Lung (tissue), 12 donors: ENCODE measurements around the gene GPC5. TPM values are rescaled to one million over a fixed set of nuclear protein-coding genes. Genes with fewer than 3 reads are reported as not detected.
A peak's percentile ranks its signal among the peaks of the same experiment; 100 is the strongest.
"Not testable (repeated sequence)": the region's sequence is repeated elsewhere in the genome, so short reads cannot be mapped to it uniquely, and the experiment has no call there.

Source experiments
- ATAC-seq: fragments of 200-7000 bp; cut with Tn5 transposase; one replicate; pipeline ENCODE4 v1.9.1; 2020; ENCODE audit warnings: moderate number of reproducible peaks; ENCODE audit not compliant: insufficient read depth, low FRiP score
- DNase-seq, 3 donors: peaks; one replicate each; pipeline ENCODE4 v3.0.0-alpha.2; 2013 to 2017
- H3K27ac ChIP-seq, 2 donors: one replicate each; pipeline ENCODE4 v1.5.1; 2013; ENCODE audit warnings: mild to moderate bottlenecking in 2 of 2, moderate library complexity in 2 of 2, control low read depth in 1 of 2, inconsistent platforms in 1 of 2, low read depth in 1 of 2, low read length in 1 of 2
- H3K27me3 ChIP-seq, 3 donors: one replicate each; pipeline ENCODE4 v1.5.1; 2013; ENCODE audit warnings: low read length in 2 of 3; ENCODE audit not compliant: control insufficient read depth in 3 of 3, insufficient read depth in 3 of 3
- H3K36me3 ChIP-seq, 4 donors: one replicate each; pipeline ENCODE4 v1.5.1; 2013; ENCODE audit warnings: low read length in 4 of 4, mild to moderate bottlenecking in 1 of 4, moderate library complexity in 1 of 4; ENCODE audit not compliant: control insufficient read depth in 4 of 4, insufficient read depth in 4 of 4
- H3K4me1 ChIP-seq, 5 donors: one replicate each; pipeline ENCODE4 v1.5.1; 2013; ENCODE audit warnings: low read length in 5 of 5, mild to moderate bottlenecking in 2 of 5, moderate library complexity in 1 of 5; ENCODE audit not compliant: control insufficient read depth in 5 of 5, insufficient read depth in 5 of 5
- H3K4me3 ChIP-seq: one replicate; pipeline ENCODE4 v1.5.1; 2013; ENCODE audit warnings: mild to moderate bottlenecking, control low read depth, moderate library complexity
- H3K9ac ChIP-seq, 2 donors: one replicate each; pipeline ENCODE4 v1.5.1; 2013; ENCODE audit warnings: low read length in 2 of 2, control low read depth in 1 of 2; ENCODE audit not compliant: insufficient read depth in 1 of 2
- H3K9me3 ChIP-seq, 4 donors: one replicate each; pipeline ENCODE4 v1.5.1; 2013; ENCODE audit warnings: low read length in 3 of 4, mild to moderate bottlenecking in 1 of 4, moderate library complexity in 1 of 4; ENCODE audit not compliant: control insufficient read depth in 4 of 4, insufficient read depth in 3 of 4
- WGBS, 2 donors: extraction: QIAGEN DNeasy Blood & Tissue Kit; methylation state at CpG; one replicate each; pipeline ENCODE4 v1.1.7; 2013; 5-methylcytosine and 5-hydroxymethylcytosine counted together
- polyA plus RNA-seq, 2 donors: library from polyadenylated mRNA; stranded (reverse); fragments of 200-250 nt; gene quantifications; one replicate each; pipeline ENCODE4 v1.2.1, GENCODE V29; 2013
- total RNA-seq, 2 donors: library from RNA; depleted of rRNA in 1 of 2; stranded (reverse); fragments of >200 nt in 1 of 2; gene quantifications; one replicate each; pipeline ENCODE4 v1.2.1, GENCODE V29; 2014 to 2021
- TF ChIP-seq, protein P1 (sequence below): IDR thresholded peaks from 2 replicates; pipeline ENCODE4 v1.5.1; 2012; ENCODE audit warnings: mild to moderate bottlenecking; ENCODE audit errors: control extremely low read depth, extremely low read depth
- donor health status: control.
- donor health status: control.
- donor health status: Bipolar disorder and iron deficiency.
- donor health status: healthy.
- donor health status: DM: yes; HTN: yes; CAD: no.

The GPC5 gene
- total and polyA plus RNA-seq, 4 donors, result 0.55 to 37.3 (median 4.4) TPM

DNA sequence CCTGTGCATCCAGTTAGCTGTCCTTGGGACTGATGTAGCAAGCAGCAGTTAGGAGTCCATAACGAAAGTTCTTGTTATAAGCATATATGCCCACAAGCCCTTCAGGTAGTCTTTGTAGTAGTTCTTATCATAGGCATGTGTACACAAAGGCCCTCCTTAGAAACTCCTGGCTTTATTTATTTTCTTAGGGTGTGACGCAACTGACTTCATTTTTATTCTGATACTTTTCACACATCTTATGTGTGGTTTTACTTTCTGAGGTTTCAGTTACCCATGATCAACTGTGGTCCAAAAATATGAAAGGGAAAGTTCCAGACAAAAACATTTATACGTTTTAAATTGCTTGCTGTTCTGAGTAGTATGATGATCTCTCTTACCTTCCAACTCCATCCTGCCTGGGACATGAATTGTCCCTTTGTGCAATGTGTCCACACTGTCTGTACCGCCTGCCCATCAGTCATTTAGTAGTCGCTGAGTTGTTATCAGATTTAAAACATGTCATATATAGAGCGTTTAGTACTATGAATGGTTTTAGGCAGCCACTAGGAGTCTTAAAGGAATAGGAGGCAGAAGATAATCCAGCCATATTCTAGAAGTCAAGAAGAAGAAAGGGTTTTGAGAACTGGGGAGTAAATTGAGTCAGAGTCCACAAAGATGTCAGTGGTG lies 19.4 kb downstream of the GPC5 start:
- Histone ChIP-seq H3K36me3 (no peaks in the 10 kb centered on the region), H3K27me3 (no peaks in the 10 kb centered on the region), H3K4me1 (peaks cover 0 to 3% (median 0%) of the 10 kb centered on the region in 5 donors), H3K27ac (no peak overlapping the region), H3K9ac (no peak overlapping the region), H3K9me3 (no peaks in the 10 kb centered on the region), H3K4me3 (no peak overlapping the region)
- ATAC-seq (peak; percentile 77), DNase-seq (peak in 2 of 3 donors; percentile 34 to 50)
- 34 to 57% methylated on average over 6 of the region's 6 CpGs for WGBS, 2 donors
- TF ChIP-seq, protein P1, sequence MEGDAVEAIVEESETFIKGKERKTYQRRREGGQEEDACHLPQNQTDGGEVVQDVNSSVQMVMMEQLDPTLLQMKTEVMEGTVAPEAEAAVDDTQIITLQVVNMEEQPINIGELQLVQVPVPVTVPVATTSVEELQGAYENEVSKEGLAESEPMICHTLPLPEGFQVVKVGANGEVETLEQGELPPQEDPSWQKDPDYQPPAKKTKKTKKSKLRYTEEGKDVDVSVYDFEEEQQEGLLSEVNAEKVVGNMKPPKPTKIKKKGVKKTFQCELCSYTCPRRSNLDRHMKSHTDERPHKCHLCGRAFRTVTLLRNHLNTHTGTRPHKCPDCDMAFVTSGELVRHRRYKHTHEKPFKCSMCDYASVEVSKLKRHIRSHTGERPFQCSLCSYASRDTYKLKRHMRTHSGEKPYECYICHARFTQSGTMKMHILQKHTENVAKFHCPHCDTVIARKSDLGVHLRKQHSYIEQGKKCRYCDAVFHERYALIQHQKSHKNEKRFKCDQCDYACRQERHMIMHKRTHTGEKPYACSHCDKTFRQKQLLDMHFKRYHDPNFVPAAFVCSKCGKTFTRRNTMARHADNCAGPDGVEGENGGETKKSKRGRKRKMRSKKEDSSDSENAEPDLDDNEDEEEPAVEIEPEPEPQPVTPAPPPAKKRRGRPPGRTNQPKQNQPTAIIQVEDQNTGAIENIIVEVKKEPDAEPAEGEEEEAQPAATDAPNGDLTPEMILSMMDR, result no peak

DNA sequence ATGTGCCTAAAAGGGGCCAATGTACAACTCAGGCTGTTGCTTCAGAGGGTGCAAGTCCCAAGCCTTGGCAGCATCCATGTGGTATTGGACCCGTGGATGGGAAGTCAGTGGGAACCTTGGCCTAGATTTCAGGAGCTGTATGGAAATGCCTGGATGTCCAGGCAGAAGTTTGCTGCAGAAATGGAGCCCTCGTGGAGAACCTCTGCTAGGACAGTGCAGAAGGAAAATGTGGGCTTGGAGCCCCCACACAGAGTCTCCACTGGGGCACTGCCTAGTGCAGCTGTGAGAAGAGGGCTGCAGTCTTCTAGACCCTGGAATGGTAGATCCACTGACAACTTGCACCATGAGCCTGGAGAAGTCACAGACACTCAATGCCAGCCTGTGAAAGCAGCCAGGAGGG lies 28.5 kb downstream of the GPC5 start:
- no peaks in the 10 kb centered on the region for H3K36me3 ChIP-seq
- TF ChIP-seq, protein P1, result no peak
- no peak overlapping the region for H3K27ac ChIP-seq
- no peak for DNase-seq
- WGBS, 2 donors, result 74 to 79% methylated on average over 2 of the region's 2 CpGs
- H3K4me1 ChIP-seq, result no peaks in the 10 kb centered on the region
- no peak for ATAC-seq
- H3K27me3 ChIP-seq, result no peaks in the 10 kb centered on the region
- H3K4me3 ChIP-seq, result no peak overlapping the region
- no peak overlapping the region for H3K9ac ChIP-seq
- peaks cover 0 to 16% (median 5%) of the 10 kb centered on the region in 4 donors for H3K9me3 ChIP-seq

DNA sequence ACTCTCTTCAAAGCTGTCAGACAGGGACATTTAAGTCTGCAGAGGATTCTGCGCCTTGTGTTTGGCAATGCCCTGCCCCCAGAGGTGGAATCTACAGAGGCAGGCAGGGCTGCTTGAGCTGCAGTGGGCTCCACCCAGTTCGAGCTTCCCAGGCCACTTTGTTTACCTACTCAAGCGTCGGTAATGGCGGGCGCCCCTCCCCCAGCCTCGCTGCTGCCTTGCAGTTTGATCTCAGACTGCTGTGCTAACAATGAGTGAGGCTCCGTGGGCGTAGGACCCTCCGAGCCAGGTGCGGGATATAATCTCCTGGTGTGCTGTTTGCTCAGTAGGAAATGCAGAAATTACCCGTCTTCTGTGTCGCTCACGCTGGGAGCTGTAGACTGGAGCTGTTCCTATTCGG lies 40.3 kb downstream of the GPC5 start:
- H3K27ac ChIP-seq, DNase-seq, H3K4me1 ChIP-seq, ATAC-seq, H3K9me3 ChIP-seq, H3K4me3 ChIP-seq, H3K9ac ChIP-seq, H3K27me3 ChIP-seq, H3K36me3 ChIP-seq: not testable (repeated sequence)
- 88 to 92% methylated on average over 15 of the region's 15 CpGs for WGBS, 2 donors

DNA sequence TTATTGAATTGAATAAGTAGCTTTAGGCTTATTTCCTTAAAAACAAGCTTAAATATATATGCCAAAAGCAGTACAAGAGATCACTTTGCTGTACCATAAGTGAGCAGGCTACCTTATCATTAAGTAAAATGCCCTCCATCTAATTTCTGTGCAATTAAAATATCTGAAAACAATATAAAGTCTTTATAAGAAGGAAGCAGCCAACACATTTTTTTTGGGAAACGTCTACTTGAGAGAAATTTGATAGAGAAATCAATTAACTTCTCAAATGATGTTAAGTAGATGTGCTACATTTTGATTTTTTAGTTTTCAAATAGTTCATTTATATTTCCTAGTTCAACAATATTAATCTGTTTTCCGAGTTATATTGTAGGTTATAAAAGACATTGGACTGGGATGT lies 52.5 kb downstream of the GPC5 start:
- 81 to 92% methylated on average over 2 of the region's 2 CpGs for WGBS, 2 donors
- no peaks in the 10 kb centered on the region for H3K4me1 ChIP-seq
- ATAC-seq (no peak), DNase-seq (no peak)
- TF ChIP-seq, protein P1, result no peak
- H3K36me3 ChIP-seq, result no peaks in the 10 kb centered on the region
- H3K4me3 ChIP-seq, result no peak overlapping the region
- no peaks in the 10 kb centered on the region for H3K27me3 ChIP-seq
- H3K9ac ChIP-seq, result no peak overlapping the region
- H3K9me3 ChIP-seq, result no peaks in the 10 kb centered on the region
- no peak overlapping the region for H3K27ac ChIP-seq
